ENCODE measurements around the gene DIS3L.
"Not testable (repeated sequence)": the region's sequence is repeated elsewhere in the genome, so short reads cannot be mapped to it uniquely, and the experiment has no call there.

The DIS3L gene

DNA sequence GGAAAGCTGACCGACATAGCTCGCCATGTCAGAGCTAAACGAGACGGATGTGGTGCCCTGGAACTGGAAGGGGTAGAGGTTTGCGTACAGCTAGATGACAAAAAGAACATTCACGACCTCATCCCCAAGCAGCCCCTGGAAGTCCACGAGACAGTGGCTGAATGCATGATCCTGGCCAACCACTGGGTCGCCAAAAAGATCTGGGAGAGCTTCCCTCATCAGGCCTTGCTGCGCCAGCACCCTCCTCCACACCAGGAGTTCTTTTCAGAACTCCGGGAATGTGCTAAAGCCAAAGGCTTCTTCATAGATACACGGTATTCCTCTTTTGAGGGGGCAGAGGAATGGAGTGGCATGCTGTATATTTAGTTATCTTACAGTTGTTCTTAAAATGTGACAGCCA is 32.7 kb downstream of the DIS3L start:
- TF ChIP-seq CTCF (conservative IDR thresholded peaks at IDR 0.05; ENCODE audit: low read depth) = no peak
- ChIA-PET POLR2A (ENCODE audit: low non-redundant PET) (no interaction called here), CTCF (interaction anchor here (0.7 kb wide), 1 partner anchor 61 kb away, joined by 3 read pairs; no protein-coding TSS in a partner anchor)
- no peak for DNase-seq (ENCODE audit: low spot score)
- H3K27ac ChIP-seq = no peak overlapping the region

DNA sequence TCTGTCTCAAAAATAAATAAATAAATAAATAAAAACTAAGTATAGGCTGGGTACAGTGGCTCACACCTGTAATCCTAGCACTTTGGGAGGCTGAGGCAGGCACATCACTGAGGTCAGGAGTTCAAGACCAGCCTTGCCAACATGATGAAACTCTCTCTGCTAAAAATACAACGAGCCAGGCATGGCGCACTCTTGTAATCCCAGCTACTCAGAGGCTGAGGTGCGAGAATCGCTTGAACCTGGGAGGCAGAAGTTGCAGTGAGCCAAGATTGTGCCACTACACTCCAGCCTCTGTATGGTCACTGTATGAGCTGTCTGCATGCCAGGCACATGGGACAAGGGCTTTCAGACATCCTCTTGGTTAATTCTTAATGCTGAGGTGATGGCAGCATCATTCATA is 34.4 kb downstream of the DIS3L start:
- no peak for TF ChIP-seq CTCF (conservative IDR thresholded peaks at IDR 0.05; ENCODE audit: low read depth)
- ChIA-PET POLR2A (ENCODE audit: low non-redundant PET) (no interaction called here), CTCF (interaction anchor here (0.6 kb wide), 1 partner anchor 188 kb away, joined by 3 read pairs; no protein-coding TSS in a partner anchor)
- no peak overlapping the region for H3K27ac ChIP-seq
- DNase-seq (ENCODE audit: low spot score) = no peak

- H3K27ac ChIP-seq = no peak overlapping the region
- DNase-seq (ENCODE audit: low spot score) = no peak
- TF ChIP-seq CTCF (conservative IDR thresholded peaks at IDR 0.05; ENCODE audit: low read depth) = no peak
- ChIA-PET CTCF (no interaction called here), POLR2A (ENCODE audit: low non-redundant PET) (no interaction called here)
These were observed 35.4 kb downstream of the DIS3L start for GRCh38 chr15:66328771-66329170.

DNA sequence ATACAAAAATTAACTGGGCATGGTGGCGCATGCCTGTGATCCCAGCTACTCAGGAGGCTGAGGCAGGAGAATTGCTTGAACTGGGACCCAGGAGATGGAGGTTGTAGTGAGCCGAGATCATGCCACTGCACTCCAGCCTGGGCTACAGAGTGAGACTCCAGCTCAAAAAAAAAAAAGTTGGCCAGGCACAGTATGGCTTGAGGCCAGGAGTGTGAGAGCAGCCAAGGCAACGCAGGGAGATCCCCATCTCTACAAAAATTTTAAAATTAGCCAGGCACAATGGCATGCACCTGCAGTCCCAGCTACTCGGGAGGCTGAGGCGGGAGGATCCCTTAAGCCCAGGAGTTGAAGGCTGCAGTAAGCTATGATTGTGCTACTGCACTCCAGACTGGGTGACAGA is 55.2 kb downstream of the DIS3L start:
- POLR2A ChIA-PET (ENCODE audit: low non-redundant PET); DNase-seq (ENCODE audit: low spot score); H3K27ac ChIP-seq: not testable (repeated sequence)
- CTCF ChIA-PET = interaction anchor here (0.7 kb wide), 1 partner anchor 99 kb away, joined by 9 read pairs; no protein-coding TSS in a partner anchor

DNA sequence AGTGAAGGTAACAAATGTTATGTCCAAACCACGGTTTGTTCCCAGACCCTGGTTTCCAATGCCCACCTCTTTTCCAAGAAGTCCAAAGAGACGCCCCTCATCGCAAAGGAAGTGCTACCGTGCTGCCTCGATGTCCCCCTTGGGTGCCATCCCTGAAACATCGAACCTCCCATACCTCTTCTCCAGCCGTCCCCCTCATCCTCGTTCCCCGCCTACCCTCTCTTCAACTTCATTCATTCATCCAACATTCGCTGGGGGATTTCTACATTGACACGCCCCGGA is 62.6 kb downstream of the DIS3L start:
- ChIA-PET CTCF (no interaction called here), POLR2A (ENCODE audit: low non-redundant PET) (interaction anchor here (0.6 to 0.8 kb wide), 2 partner anchors 31 to 84 kb away, joined by 3 read pairs; partner anchors contain the start of gene MAP2K1)
- no peak for TF ChIP-seq CTCF (conservative IDR thresholded peaks at IDR 0.05; ENCODE audit: low read depth)
- DNase-seq (ENCODE audit: low spot score) = no peak
- peak overlapping the region; percentile 78 for H3K27ac ChIP-seq

- TF ChIP-seq CTCF (conservative IDR thresholded peaks at IDR 0.05; ENCODE audit: low read depth) = no peak
- peak within 1 kb of the TSS; percentile 78 for H3K27ac ChIP-seq
- POLR2A ChIA-PET (ENCODE audit: low non-redundant PET) = interaction anchor here (0.6 to 0.8 kb wide), 3 partner anchors 30 to 84 kb away, joined by 3 to 6 read pairs (median 3); partner anchors contain the start of gene MAP2K1
- CTCF ChIA-PET = no interaction called here
- DNase-seq (ENCODE audit: low spot score) = peak; percentile 97
These were observed 63.2 kb downstream of the DIS3L start, which contains the start of gene TIPIN for GRCh38 chr15:66356359-66357236. TSS of gene TIPIN (minus strand) at chr15:66356685. CDS start at chr15:66352947, 3,738 bp downstream.

GRCh38 chr15:66359740-66360139 is 66.4 kb downstream of the DIS3L start:
- CTCF ChIA-PET = no interaction called here
- H3K27ac ChIP-seq = no peak overlapping the region
- no peak for TF ChIP-seq CTCF (conservative IDR thresholded peaks at IDR 0.05; ENCODE audit: low read depth)
- peak; percentile 59 for DNase-seq (ENCODE audit: low spot score)
- POLR2A ChIA-PET (ENCODE audit: low non-redundant PET) = no interaction called here

- POLR2A ChIA-PET (ENCODE audit: low non-redundant PET); DNase-seq (ENCODE audit: low spot score); CTCF ChIA-PET: not testable (repeated sequence)
- 0 out of 2 replicates have a peak overlapping the region, but pooled peaks have one; percentile 16 for H3K27ac ChIP-seq
These were observed 68.5 kb downstream of the DIS3L start for GRCh38 chr15:66361745-66362460.
